K562 (cell line): Measurements from ENCODE around the gene ADAM22. TPM values are rescaled to one million over a fixed set of nuclear protein-coding genes. Genes with fewer than 3 reads are reported as not detected.

ENCODE experiments used
- HDAC3 ChIP-seq: fragments of 450-650 bp; IDR thresholded peaks from 2 replicates; pipeline ENCODE4 v1.6.1; 2018; ENCODE audit warnings: borderline replicate concordance, mild to moderate bottlenecking, moderate library complexity; ENCODE audit not compliant: partially characterized antibody
- KLF16 ChIP-seq: IDR thresholded peaks from 2 replicates; pipeline ENCODE4 v1.6.1; 2016; ENCODE audit warnings: antibody characterized with exemption
- KLF6 ChIP-seq: fragments of 250-450 bp; sonication (Bioruptor Pico); IDR thresholded peaks from 2 replicates; pipeline ENCODE4 v1.4.0; 2020; ENCODE audit warnings: mild to moderate bottlenecking, moderate library complexity, borderline replicate concordance
- NBN ChIP-seq: fragments of 450-650 bp; IDR thresholded peaks from 2 replicates; pipeline ENCODE4 v1.6.1; 2016; ENCODE audit warnings: low read depth, mild to moderate bottlenecking
- USF2 ChIP-seq: sonication (generic); formaldehyde crosslinking; IDR thresholded peaks from 2 replicates; pipeline ENCODE4 v1.5.0; 2020; ENCODE audit warnings: missing genetic modification reagents
- ZBTB9 ChIP-seq: fragments of 450-650 bp; formaldehyde crosslinking; IDR thresholded peaks from 2 replicates; pipeline ENCODE4 v1.4.0; 2020; ENCODE audit warnings: mild to moderate bottlenecking, moderate library complexity
- ZNF232 ChIP-seq: sonication (generic); formaldehyde crosslinking; IDR thresholded peaks from 2 replicates; pipeline ENCODE4 v1.8.0; 2022; ENCODE audit warnings: mild to moderate bottlenecking, missing genetic modification reagents
- ZNF699 ChIP-seq: fragments of 250-450 bp; sonication (Bioruptor Pico); IDR thresholded peaks from 2 replicates; pipeline ENCODE4 v1.8.0; 2021; ENCODE audit warnings: mild to moderate bottlenecking, moderate library complexity; ENCODE audit not compliant: insufficient replicate concordance
- ZNF740 ChIP-seq, 3 experiments: fragments of 200-800 bp in 1 of 3; sonication (Bioruptor generic) in 1 of 3; sonication (generic) in 1 of 3; formaldehyde crosslinking in 1 of 3; IDR thresholded peaks; 2 replicates each; pipeline versions ENCODE4 v1.6.1 to v1.8.0; 2016 to 2022; ENCODE audit warnings: mild to moderate bottlenecking in 2 of 3, missing compliant biosample characterization in 2 of 3, missing genetic modification characterization in 2 of 3, missing genetic modification reagents in 1 of 3
- polyA plus RNA-seq, 8 experiments: library from polyadenylated mRNA; depleted of rRNA in 4 of 8; stranded (reverse) in 5 of 8; unstranded in 3 of 8; fragments of >200 nt; fragmentation: Nextera tagmentation in 2 of 8; fragmentation: Illumina TruSeq in 1 of 8; extraction: Ambion mirVana in 2 of 8; extraction: Trizol in 1 of 8; gene quantifications; 2 replicates each; pipeline versions ENCODE4 v1.2.1 to v1.2.3, GENCODE V29; 2011 to 2014; ENCODE audit warnings: inconsistent platforms in 1 of 8, missing spikeins in 1 of 8
- total RNA-seq, 7 experiments: library from RNA; depleted of rRNA in 6 of 7; stranded (reverse); fragments of >200 nt in 6 of 7; fragmentation: Illumina TruSeq in 2 of 7; extraction: Trizol in 2 of 7; gene quantifications; 2 replicates each; pipeline versions ENCODE4 v1.2.1 to v1.2.3, GENCODE V29; 2011 to 2021; ENCODE audit warnings: low replicate concordance in 1 of 7
- TF ChIP-seq, protein P1 (sequence below), 2 experiments: fragments of 450-650 bp in 1 of 2; sonication (generic) in 1 of 2; formaldehyde crosslinking in 1 of 2; IDR thresholded peaks; 2 replicates each; pipeline versions ENCODE4 v1.7.1 to v1.9.0; 2016 to 2022; ENCODE audit warnings: inconsistent platforms in 1 of 2, mild to moderate bottlenecking in 1 of 2, missing genetic modification reagents in 1 of 2

Gene ADAM22
- total and polyA plus RNA-seq, 9 of the 15 experiments (the other 6 are each of a cell fraction or from before 2014, with no cell fraction given), result 0.01 to 0.58 (median 0.18) TPM

DNA sequence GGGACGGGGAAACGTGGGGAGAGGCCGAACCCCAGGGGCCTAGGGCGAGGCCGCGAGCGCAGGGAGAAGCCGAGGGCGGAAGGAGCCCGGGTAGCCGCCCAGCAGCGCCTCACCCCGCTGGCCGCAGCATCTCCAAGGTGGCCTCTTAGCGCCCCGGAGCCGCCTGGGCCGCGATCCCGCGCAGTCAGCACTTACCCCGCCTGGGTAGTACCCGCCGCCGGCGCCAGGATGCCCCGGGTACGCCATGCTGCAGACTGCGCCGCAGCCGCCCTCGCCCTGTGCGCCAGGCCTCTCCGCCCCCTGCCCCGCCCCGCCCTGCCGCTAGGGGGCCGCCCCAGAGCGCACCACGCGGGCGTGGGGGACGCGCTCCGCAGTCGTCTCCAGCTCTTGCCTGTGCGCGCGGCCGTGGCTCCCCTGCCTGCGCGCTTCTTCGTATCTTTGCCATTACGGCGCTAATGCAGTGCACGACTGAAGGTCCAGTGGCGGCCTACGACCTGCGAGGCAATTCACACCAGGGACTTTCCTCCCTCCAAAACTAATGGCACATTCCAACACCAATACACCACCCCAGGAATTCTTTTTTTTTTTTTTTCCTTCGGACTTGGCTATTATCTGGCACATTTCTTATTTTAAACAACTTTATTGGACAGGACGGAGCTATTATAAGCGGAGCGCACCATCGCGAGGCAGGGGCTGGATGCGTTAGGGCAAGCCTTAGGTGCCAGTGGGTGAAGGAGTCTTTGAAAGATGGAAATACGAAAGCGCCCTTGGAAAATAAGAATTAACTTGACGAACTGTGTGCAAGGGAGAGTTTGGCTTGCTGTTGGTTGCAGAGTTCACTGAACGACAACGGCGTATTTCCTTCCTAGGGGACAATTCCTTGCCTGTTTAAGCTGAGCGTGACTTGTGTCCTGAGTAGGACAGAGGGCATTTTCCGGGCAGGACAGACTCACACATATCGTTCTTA lies 286.0 kb downstream of the ADAM22 start, which contains the start of gene SRI (continued):
- TF ChIP-seq ZBTB9 (CRISPR knock-in tag) (no peak; the same call in none of the 2 replicates), KLF16 (no peak), KLF6 (CRISPR knock-in tag) (no peak), ZNF740 (CRISPR knock-in tag; IDR thresholded peaks at IDR 0.05) (0 out of 2 replicates have a peak, but pooled peaks have one; percentile 20), ZNF740 (tag; IDR thresholded peaks at IDR 0.05) (no peak), USF2 (CRISPR knock-in tag) (no peak; the same call in 1 of the 2 replicates), ZNF232 (no peak), NBN (no peak), ZNF699 (no peak), HDAC3 (no peak)
- TF ChIP-seq, protein P1, sequence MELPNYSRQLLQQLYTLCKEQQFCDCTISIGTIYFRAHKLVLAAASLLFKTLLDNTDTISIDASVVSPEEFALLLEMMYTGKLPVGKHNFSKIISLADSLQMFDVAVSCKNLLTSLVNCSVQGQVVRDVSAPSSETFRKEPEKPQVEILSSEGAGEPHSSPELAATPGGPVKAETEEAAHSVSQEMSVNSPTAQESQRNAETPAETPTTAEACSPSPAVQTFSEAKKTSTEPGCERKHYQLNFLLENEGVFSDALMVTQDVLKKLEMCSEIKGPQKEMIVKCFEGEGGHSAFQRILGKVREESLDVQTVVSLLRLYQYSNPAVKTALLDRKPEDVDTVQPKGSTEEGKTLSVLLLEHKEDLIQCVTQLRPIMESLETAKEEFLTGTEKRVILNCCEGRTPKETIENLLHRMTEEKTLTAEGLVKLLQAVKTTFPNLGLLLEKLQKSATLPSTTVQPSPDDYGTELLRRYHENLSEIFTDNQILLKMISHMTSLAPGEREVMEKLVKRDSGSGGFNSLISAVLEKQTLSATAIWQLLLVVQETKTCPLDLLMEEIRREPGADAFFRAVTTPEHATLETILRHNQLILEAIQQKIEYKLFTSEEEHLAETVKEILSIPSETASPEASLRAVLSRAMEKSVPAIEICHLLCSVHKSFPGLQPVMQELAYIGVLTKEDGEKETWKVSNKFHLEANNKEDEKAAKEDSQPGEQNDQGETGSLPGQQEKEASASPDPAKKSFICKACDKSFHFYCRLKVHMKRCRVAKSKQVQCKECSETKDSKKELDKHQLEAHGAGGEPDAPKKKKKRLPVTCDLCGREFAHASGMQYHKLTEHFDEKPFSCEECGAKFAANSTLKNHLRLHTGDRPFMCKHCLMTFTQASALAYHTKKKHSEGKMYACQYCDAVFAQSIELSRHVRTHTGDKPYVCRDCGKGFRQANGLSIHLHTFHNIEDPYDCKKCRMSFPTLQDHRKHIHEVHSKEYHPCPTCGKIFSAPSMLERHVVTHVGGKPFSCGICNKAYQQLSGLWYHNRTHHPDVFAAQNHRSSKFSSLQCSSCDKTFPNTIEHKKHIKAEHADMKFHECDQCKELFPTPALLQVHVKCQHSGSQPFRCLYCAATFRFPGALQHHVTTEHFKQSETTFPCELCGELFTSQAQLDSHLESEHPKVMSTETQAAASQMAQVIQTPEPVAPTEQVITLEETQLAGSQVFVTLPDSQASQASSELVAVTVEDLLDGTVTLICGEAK (IDR thresholded peaks at IDR 0.05), result peak; percentile 94
- TF ChIP-seq, protein P1 (CRISPR knock-in tag; IDR thresholded peaks at IDR 0.05), result peak; percentile 59; the same call in 1 of the 2 replicates
